HG02571 (cell line): ENCODE data around the gene GRIK4.
"Not testable (repeated sequence)": the region's sequence is repeated elsewhere in the genome, so short reads cannot be mapped to it uniquely, and the experiment has no call there.

Experiments used
- ATAC-seq: cut with Tn5 transposase; IDR thresholded peaks from one replicate; pipeline ENCODE4 v1.9.1; 2021; ENCODE audit warnings: mild to moderate bottlenecking, moderate library complexity; ENCODE audit not compliant: unreplicated experiment

The GRIK4 gene

GRCh38 chr11:120568572-120569307 lies 57.2 kb downstream of the GRIK4 start:
- ATAC-seq = no peak

GRCh38 chr11:120569861-120570260 lies 58.3 kb downstream of the GRIK4 start:
- ATAC-seq = no peak

- no peak for ATAC-seq
These were observed 59.9 kb downstream of the GRIK4 start for GRCh38 chr11:120571476-120571875.

- no peak for ATAC-seq
These were observed 62.3 kb downstream of the GRIK4 start for GRCh38 chr11:120573756-120574354.

GRCh38 chr11:120574876-120575275 lies 63.3 kb downstream of the GRIK4 start:
- no peak for ATAC-seq

GRCh38 chr11:120575461-120575860 lies 63.9 kb downstream of the GRIK4 start:
- no peak for ATAC-seq

GRCh38 chr11:120576606-120577005 lies 65.1 kb downstream of the GRIK4 start:
- no peak for ATAC-seq

- ATAC-seq = no peak
These were observed 65.5 kb downstream of the GRIK4 start for GRCh38 chr11:120577041-120577440.

GRCh38 chr11:120577624-120578363 lies 66.2 kb downstream of the GRIK4 start:
- ATAC-seq = no peak

GRCh38 chr11:120578596-120579154 lies 67.1 kb downstream of the GRIK4 start:
- no peak for ATAC-seq

- ATAC-seq = peak; percentile 70
These were observed 68.1 kb downstream of the GRIK4 start for GRCh38 chr11:120579611-120580031.

- ATAC-seq = no peak
These were observed 69.8 kb downstream of the GRIK4 start for GRCh38 chr11:120581313-120581712.

- not testable (repeated sequence) for ATAC-seq
These were observed 71.0 kb downstream of the GRIK4 start for GRCh38 chr11:120582535-120582934.

GRCh38 chr11:120586072-120586471 lies 74.5 kb downstream of the GRIK4 start:
- no peak for ATAC-seq

GRCh38 chr11:120586728-120587127 lies 75.2 kb downstream of the GRIK4 start:
- no peak for ATAC-seq

GRCh38 chr11:120587299-120587698 lies 75.8 kb downstream of the GRIK4 start:
- no peak for ATAC-seq

- no peak for ATAC-seq
These were observed 77.8 kb downstream of the GRIK4 start for GRCh38 chr11:120589376-120589775.

GRCh38 chr11:120590472-120590871 lies 78.9 kb downstream of the GRIK4 start:
- ATAC-seq = no peak

GRCh38 chr11:120594746-120595145 lies 83.2 kb downstream of the GRIK4 start:
- no peak for ATAC-seq

- no peak for ATAC-seq
These were observed 84.0 kb downstream of the GRIK4 start for GRCh38 chr11:120595557-120595956.
